ENCODE measurements around the gene KMO. TPM values are rescaled to one million over a fixed set of nuclear protein-coding genes. Genes with fewer than 3 reads are reported as not detected.

Gene KMO
- total RNA-seq, 1 donor from 2014 or later = not detected

DNA sequence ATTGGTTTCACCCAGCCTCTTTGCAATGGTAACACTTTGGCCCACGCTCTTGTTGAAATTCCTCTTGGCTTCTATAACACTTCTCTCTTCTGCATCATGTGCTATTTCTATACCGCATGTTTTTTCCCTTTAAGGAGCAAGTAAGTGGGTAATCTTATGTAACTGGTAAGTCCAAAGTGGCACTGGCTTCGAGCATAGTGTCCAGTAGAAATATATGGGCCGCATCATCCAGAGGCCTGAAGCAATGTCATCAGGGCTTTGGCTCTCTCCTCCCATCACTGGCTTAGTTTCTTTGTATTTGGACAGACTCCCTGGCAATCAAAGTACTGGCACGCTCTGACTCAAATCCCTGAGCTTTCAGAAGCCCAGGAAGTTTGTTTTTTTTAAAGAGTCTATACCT, 90.5 kb downstream of the KMO start:
- Histone ChIP-seq H3K4me1 (no peaks in the 10 kb centered on the region), H3K9me3 (no peaks in the 10 kb centered on the region), H3K27me3 (no peaks in the 10 kb centered on the region), H3K4me3 (no peak overlapping the region), H3K36me3 (no peaks in the 10 kb centered on the region), H3K27ac (no peak overlapping the region)
- DNase-seq (ENCODE audit: low spot score in 2 of 2) = no peak
- TF ChIP-seq, protein P1, sequence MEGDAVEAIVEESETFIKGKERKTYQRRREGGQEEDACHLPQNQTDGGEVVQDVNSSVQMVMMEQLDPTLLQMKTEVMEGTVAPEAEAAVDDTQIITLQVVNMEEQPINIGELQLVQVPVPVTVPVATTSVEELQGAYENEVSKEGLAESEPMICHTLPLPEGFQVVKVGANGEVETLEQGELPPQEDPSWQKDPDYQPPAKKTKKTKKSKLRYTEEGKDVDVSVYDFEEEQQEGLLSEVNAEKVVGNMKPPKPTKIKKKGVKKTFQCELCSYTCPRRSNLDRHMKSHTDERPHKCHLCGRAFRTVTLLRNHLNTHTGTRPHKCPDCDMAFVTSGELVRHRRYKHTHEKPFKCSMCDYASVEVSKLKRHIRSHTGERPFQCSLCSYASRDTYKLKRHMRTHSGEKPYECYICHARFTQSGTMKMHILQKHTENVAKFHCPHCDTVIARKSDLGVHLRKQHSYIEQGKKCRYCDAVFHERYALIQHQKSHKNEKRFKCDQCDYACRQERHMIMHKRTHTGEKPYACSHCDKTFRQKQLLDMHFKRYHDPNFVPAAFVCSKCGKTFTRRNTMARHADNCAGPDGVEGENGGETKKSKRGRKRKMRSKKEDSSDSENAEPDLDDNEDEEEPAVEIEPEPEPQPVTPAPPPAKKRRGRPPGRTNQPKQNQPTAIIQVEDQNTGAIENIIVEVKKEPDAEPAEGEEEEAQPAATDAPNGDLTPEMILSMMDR (IDR thresholded peaks at IDR 0.05) = no peak
- intact Hi-C loops (cut with DNase I) = no loop called here

DNA sequence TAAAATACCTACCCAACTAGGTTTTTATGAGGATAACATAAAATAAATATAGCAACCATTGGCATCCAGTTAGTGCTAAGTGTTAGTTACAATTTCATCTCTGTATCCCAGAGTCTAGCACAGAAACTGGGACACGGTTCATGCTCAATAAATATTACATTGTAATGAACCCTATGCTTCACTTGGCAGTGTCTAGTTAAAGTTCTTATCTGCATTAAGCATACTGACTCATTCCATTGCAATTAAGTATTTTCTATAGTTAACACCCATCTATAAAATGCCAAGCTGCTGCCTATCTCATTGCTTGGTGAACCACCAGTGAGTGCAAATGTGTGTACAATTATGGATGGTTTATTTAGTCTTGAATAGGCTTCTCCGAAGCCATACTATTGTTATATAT, 92.8 kb downstream of the KMO start:
- intact Hi-C loops (cut with DNase I) = no loop called here
- TF ChIP-seq, protein P1 (IDR thresholded peaks at IDR 0.05) = no peak
- Histone ChIP-seq H3K4me3 (no peak overlapping the region), H3K36me3 (no peaks in the 10 kb centered on the region), H3K4me1 (no peaks in the 10 kb centered on the region), H3K9me3 (no peaks in the 10 kb centered on the region), H3K27me3 (no peaks in the 10 kb centered on the region), H3K27ac (no peak overlapping the region)
- DNase-seq (ENCODE audit: low spot score in 2 of 2) = no peak

DNA sequence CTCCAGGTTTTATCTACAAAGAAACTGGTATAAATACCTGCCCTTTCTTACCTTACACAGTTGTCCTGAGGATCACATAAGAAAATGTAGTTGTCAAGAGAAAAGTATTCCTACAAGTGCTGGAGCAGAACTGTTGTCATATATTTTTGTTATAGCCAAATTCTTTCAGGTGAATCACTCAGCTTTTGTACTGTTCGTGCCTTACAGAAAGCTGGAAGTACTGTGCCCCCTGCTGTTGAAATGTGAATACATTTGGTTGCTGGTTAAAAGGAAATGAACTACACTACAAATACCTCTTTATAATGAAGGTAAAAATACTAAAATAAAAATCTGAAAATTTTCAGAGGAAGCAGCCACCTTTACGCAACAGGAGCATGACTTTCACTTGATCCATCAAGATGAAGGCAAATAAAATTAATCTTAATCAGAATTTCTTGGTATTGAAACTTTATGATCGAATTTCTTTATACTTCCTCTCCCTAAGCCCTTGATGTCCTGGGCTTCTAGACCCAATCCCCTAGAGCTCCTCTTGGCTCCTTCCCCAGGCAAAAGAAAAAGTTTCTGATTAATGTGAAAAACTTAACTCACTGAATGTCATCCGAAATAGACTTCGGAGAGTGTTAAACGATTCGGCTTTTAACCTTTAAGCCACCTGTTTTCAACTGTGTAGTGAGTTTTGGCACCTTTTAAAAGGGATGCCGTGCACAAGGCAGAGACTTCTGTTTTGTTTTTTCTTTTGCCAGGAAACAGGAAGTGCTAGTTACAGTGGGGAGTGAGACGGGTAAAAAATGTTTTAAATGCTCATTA, 95.5 kb downstream of the KMO start:
- intact Hi-C loops (cut with DNase I) = no loop called here
- H3K9me3 ChIP-seq = no peaks in the 10 kb centered on the region
- no peaks in the 10 kb centered on the region for H3K27me3 ChIP-seq
- H3K4me1 ChIP-seq = no peaks in the 10 kb centered on the region
- no peak overlapping the region for H3K27ac ChIP-seq
- no peak overlapping the region for H3K4me3 ChIP-seq
- no peaks in the 10 kb centered on the region for H3K36me3 ChIP-seq
- no peak for DNase-seq (ENCODE audit: low spot score in 2 of 2)
- TF ChIP-seq, protein P1 (IDR thresholded peaks at IDR 0.05) = peak; percentile 25 to 42 (median 30)

DNA sequence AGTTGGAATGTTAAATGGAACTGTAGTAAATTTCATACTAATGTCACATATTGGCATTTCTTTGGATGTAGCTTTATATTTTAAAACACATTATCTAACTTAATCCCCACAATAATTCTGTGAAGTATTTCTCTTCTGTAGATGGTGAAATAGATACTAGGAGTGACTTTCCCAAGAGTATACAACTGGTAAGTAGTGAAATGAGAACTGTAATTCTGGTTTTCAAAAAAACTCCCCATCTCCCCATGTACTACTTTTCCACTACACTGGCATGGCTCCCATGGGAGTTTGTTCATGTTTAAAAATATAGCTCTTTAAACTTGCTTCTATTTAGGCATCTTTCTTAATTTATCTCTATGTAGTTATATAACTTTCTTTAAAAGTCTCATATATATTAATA, 97.8 kb downstream of the KMO start:
- H3K4me1 ChIP-seq = no peaks in the 10 kb centered on the region
- intact Hi-C loops (cut with DNase I) = no loop called here
- H3K4me3 ChIP-seq = no peak overlapping the region
- H3K27ac ChIP-seq = no peak overlapping the region
- peaks cover 0 to 3% of the 10 kb centered on the region in 2 donors for H3K36me3 ChIP-seq
- DNase-seq (ENCODE audit: low spot score in 2 of 2) = no peak
- no peaks in the 10 kb centered on the region for H3K27me3 ChIP-seq
- no peaks in the 10 kb centered on the region for H3K9me3 ChIP-seq
- TF ChIP-seq, protein P1 (IDR thresholded peaks at IDR 0.05) = no peak

DNA sequence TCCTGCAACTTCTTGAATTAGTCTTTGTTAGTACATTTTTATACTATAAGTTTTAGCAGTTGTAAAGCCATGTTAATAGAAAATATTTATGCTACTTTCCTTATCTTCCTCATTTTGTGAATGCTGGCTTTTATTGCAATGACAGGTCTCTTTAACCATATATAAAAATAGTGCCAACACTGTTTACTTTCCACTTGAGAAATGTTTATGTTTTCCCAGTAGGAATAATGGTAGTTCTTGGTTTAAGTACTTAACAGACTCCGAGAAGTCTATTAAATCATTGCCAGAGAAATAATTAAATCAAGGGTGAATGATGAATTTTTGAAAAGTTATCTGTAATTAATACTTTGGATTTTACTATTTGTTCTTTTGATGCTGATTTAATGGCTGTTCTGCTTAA, 98.3 kb downstream of the KMO start:
- H3K27ac ChIP-seq = no peak overlapping the region
- H3K27me3 ChIP-seq = no peaks in the 10 kb centered on the region
- TF ChIP-seq, protein P1 (IDR thresholded peaks at IDR 0.05) = no peak
- no peaks in the 10 kb centered on the region for H3K4me1 ChIP-seq
- no peaks in the 10 kb centered on the region for H3K9me3 ChIP-seq
- intact Hi-C loops (cut with DNase I) = no loop called here
- H3K36me3 ChIP-seq = peaks cover 0 to 7% of the 10 kb centered on the region in 2 donors
- H3K4me3 ChIP-seq = no peak overlapping the region
- no peak for DNase-seq (ENCODE audit: low spot score in 2 of 2)
